Ureter (tissue), 1 donor: ENCODE measurements around the gene KDR. TPM values are rescaled to one million over a fixed set of nuclear protein-coding genes. Genes with fewer than 3 reads are reported as not detected.

Experiments
- DNase-seq: peaks from one replicate; pipeline ENCODE4 v3.0.0-alpha.2; 2020; ENCODE audit warnings: low spot score
- total RNA-seq: library from RNA; stranded (reverse); gene quantifications from one replicate; pipeline ENCODE4 v1.2.4, GENCODE V29; 2023
- donor health status: DM: yes; HTN: yes; CAD: no.

Gene KDR
- total RNA-seq, 1 donor from 2014 or later: 27.4 TPM

GRCh38 chr4:55029821-55030503 lies 95.4 kb downstream of the KDR start:
- no peak for DNase-seq

- DNase-seq: no peak
Measured at GRCh38 chr4:55029321-55029720, 96.1 kb downstream of the KDR start.

Other genes starting within 250 kb of the KDR start
- gene SRD5A3, start 220.6 kb upstream of the KDR start, total RNA-seq: 25.6 TPM